Measurements from ENCODE around the gene SF3B5.

DNA sequence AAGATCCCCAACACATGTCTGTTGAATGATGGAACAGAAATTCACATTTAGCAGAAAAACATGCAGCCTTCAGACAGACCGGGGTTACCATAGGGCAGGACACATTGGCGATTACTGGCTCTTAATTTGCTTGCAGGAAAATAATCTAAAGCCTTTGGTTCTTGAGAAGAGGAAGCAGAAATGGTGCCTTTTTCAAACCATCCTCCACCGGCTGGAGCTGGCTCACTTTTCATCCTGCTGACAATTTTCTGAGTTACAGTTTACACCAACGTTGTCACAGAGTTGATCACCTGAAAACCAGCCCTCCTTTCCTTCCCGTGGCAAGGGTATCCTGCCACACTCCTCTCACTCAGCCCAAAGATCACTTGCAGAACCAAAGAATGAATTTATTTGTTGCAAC is 32.6 kb downstream of the SF3B5 start:
- TF ChIP-seq POLR2AphosphoS5 (IDR thresholded peaks at IDR 0.05) (no peak), POLR2A (IDR thresholded peaks at IDR 0.05) (no peak), EP300 (IDR thresholded peaks at IDR 0.05) (no peak)
- TF ChIP-seq, protein P1, sequence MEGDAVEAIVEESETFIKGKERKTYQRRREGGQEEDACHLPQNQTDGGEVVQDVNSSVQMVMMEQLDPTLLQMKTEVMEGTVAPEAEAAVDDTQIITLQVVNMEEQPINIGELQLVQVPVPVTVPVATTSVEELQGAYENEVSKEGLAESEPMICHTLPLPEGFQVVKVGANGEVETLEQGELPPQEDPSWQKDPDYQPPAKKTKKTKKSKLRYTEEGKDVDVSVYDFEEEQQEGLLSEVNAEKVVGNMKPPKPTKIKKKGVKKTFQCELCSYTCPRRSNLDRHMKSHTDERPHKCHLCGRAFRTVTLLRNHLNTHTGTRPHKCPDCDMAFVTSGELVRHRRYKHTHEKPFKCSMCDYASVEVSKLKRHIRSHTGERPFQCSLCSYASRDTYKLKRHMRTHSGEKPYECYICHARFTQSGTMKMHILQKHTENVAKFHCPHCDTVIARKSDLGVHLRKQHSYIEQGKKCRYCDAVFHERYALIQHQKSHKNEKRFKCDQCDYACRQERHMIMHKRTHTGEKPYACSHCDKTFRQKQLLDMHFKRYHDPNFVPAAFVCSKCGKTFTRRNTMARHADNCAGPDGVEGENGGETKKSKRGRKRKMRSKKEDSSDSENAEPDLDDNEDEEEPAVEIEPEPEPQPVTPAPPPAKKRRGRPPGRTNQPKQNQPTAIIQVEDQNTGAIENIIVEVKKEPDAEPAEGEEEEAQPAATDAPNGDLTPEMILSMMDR (IDR thresholded peaks at IDR 0.05): no peak
